ENCODE results near the gene GPR31. TPM values are rescaled to one million over a fixed set of nuclear protein-coding genes. Genes with fewer than 3 reads are reported as not detected.
A peak's percentile ranks its signal among the peaks of the same experiment; 100 is the strongest.

GPR31 gene
- total and polyA plus RNA-seq, 2 donors (not counting 1 experiment from before 2014, with no cell fraction given): not detected

DNA sequence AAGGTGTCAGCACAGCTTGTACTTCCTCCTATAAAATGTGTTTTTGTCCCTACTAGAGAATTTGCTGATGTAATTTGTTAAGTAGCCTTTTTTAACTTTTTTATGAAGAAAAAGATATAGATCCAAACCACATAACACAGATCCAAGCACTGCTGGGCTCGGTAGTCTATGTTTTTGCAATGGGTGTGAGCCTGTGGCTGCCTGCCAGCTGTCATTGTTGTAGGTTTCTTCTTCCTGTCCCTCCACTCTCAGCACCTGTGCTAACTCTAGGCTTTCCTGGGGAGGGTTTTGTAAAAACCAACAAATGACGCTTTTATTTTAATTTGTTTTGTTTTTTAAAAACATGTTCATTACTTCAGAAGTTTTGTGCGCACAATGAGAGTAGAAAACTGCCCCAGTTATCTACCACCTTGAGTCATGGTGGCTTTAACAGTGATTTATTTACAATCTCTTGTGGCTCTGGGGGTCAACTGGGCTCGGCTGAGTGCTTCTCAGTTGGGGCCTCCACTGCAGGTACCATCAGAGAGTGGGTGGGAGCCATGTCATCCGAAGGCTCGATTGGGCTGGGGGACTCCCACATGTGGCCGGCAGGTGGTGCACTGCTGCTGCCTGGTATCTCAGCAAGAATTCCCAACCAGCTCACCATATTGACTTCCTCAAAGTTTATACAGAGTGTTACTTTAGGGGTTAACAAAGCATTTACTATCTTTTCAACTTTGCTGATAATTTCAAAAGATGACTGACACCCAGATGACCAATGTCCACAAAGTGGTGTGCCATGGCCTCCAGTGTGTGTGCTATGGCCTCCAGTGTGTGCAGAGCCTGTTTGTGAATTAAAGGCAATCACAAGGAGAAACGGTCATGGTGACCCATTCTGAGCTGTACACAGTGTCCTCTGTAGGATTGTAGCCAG lies 37.9 kb downstream of the GPR31 start:
- peak overlapping the region; percentile 92 for H3K9ac ChIP-seq (ENCODE audit: low read length)
- Mint-ChIP-seq H3K9me3 (ENCODE audit: insufficient read depth) (no peaks in the 10 kb centered on the region), H3K27ac (peak overlapping the region; percentile 100), H3K4me1 (peaks cover 85% of the 10 kb centered on the region), H3K27me3 (no peaks in the 10 kb centered on the region), H3K4me3 (peak overlapping the region; percentile 96)
- WGBS (ENCODE audit: insufficient coverage): 55% methylated on average over 3 of the region's 8 CpGs
- peak overlapping the region; percentile 2 to 88 (median 15) for H3K4me3 ChIP-seq (ENCODE audit: control extremely low read depth in 1 of 5, extremely low read depth in 1 of 5, insufficient read depth in 1 of 5, low read depth in 2 of 5, low read length in 4 of 5)
- H3K27me3 ChIP-seq (replicated peaks in 1 of 4; ENCODE audit: control extremely low read depth in 1 of 4, control insufficient read depth in 3 of 4, insufficient read depth in 4 of 4, low read length in 3 of 4): no peaks in the 10 kb centered on the region
- H2AFZ ChIP-seq (ENCODE audit: insufficient read depth, low read depth, low read length, poor library complexity, severe bottlenecking): peak overlapping the region; percentile 12
- peaks cover 0 to 4% (median 0%) of the 10 kb centered on the region in 3 donors for H3K9me3 ChIP-seq (ENCODE audit: control extremely low read depth in 1 of 3, control insufficient read depth in 2 of 3, insufficient read depth in 1 of 3, low read length in 2 of 3)
- peaks cover 70 to 83% of the 10 kb centered on the region in 2 donors for H3K4me1 ChIP-seq (ENCODE audit: control insufficient read depth in 2 of 2, insufficient read depth in 2 of 2, low read length in 2 of 2)
- peak overlapping the region; percentile 79 for H3K4me2 ChIP-seq (replicated peaks; ENCODE audit: low read depth, low read length, poor library complexity, severe bottlenecking)
- no peaks in the 10 kb centered on the region for H4K20me1 ChIP-seq (ENCODE audit: control insufficient read depth, insufficient read depth, low read length, poor library complexity, severe bottlenecking)
- ChIA-PET POLR2A (interaction anchor here (0.8 to 14.2 kb wide), 5 partner anchors 10 to 164 kb away, joined by 3 to 432 read pairs (median 4); partner anchors contain the start of gene RNASET2), CTCF (interaction anchor here (0.5 to 22.6 kb wide), 10 partner anchors 10 to 231 kb away, joined by 3 to 437 read pairs (median 5); partner anchors contain the start of gene CEP43)
- H3K79me2 ChIP-seq (ENCODE audit: control insufficient read depth, insufficient read depth, low read length): peaks cover 88% of the 10 kb centered on the region
- H3K27ac ChIP-seq (ENCODE audit: low read length in 2 of 2): peak overlapping the region; percentile 97 to 98
- TF ChIP-seq, protein P1, sequence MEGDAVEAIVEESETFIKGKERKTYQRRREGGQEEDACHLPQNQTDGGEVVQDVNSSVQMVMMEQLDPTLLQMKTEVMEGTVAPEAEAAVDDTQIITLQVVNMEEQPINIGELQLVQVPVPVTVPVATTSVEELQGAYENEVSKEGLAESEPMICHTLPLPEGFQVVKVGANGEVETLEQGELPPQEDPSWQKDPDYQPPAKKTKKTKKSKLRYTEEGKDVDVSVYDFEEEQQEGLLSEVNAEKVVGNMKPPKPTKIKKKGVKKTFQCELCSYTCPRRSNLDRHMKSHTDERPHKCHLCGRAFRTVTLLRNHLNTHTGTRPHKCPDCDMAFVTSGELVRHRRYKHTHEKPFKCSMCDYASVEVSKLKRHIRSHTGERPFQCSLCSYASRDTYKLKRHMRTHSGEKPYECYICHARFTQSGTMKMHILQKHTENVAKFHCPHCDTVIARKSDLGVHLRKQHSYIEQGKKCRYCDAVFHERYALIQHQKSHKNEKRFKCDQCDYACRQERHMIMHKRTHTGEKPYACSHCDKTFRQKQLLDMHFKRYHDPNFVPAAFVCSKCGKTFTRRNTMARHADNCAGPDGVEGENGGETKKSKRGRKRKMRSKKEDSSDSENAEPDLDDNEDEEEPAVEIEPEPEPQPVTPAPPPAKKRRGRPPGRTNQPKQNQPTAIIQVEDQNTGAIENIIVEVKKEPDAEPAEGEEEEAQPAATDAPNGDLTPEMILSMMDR (IDR thresholded peaks at IDR 0.05): peak; percentile 41
- TF ChIP-seq EZH2 (IDR thresholded peaks at IDR 0.05; ENCODE audit: borderline replicate concordance, insufficient read depth, low read depth, low read length, poor library complexity, severe bottlenecking): no peak
- DNase-seq (peak; percentile 65), ATAC-seq (ENCODE audit: low read depth) (no peak)
- H3K36me3 ChIP-seq (replicated peaks in 1 of 2; ENCODE audit: control extremely low read depth in 1 of 2, control insufficient read depth in 1 of 2, extremely low read depth in 1 of 2, insufficient read depth in 2 of 2, low read length in 1 of 2): peaks cover 3 to 21% of the 10 kb centered on the region in 2 experiments
- intact Hi-C loops (cut with micrococcal nuclease): loop anchor here (2.0 to 10.0 kb wide), 2 partner anchors 121 to 735 kb away; partner anchors contain the start of genes CEP43 and MPC1
